ENCODE measurements around the gene RPS2.

GRCh38 chr16:1942047-1942809 lies 22.4 kb downstream of the RPS2 start:
- TF ChIP-seq CTCF (IDR thresholded peaks at IDR 0.05) = no peak
- no peak for TF ChIP-seq ZFX (IDR thresholded peaks at IDR 0.05; ENCODE audit: borderline replicate concordance)
